Measurements from ENCODE around the gene GLG1.
"Not testable (repeated sequence)": the region's sequence is repeated elsewhere in the genome, so short reads cannot be mapped to it uniquely, and the experiment has no call there.

The GLG1 gene

GRCh38 chr16:74443624-74444346, 163.1 kb downstream of the GLG1 start:
- not testable (repeated sequence) for ATAC-seq, DNase-seq

DNA sequence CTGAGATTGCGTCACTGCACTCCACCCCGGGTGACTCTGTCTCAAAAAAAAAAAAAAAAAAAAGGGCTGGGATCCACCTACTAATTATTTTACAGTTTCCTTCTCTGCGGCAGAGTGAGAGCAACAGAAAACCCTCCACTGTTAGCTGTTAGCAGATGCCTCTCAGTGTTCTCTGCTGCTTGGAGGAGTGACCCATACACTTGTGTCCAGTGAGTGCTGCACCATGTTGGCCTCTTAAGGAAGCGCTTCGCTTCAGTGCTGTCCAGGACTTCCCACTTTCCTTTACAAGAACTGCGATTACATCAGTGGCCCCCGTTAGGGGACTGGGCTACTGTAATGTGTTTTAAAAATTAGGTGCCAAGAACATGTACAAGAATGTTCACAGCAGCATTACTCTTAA, 167.2 kb downstream of the GLG1 start:
- DNase-seq (no peak), ATAC-seq (no peak)

DNA sequence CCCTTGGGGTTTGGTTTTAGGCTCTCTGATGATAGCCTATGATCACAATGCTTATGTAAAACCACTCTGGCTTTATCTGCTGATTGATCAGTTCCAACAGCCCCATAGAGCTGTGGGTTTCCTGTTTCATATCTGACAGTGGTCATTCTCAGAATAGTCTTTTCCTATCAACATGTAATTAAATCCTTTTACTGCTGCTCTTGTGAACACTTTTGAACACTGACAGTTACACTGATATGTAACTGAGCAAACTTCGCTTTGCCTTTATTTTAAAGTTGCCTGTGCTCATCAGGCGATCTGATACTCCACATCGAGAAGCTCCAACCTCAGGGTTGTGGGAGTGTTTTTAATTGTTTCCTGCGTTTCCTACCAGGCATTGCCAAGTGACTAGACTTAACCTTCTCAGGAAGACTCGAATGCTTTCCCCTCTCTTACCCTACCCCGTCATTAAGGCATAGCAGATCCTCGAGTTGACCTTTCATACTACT, 168.4 kb downstream of the GLG1 start:
- DNase-seq (no peak), ATAC-seq (peak; percentile 89)

DNA sequence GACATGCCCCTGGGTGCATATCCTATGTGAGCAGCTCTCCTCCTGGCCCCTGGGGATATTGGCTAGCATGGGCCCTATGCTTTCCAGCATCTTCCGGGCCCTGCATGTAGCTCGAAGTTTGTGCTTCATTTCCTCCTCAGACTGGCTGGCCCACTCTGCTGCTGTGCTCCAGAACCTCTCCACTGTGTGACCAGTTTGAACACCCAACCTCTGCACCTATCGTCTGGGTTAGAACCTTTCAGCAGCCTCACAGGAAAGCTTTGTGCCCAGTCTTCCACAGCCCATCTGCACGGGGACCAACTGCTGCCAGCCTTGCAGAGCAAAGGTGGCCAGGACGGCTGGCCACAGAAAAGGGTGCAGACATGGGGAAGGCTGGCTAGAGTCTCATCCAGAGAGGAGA, 175.4 kb downstream of the GLG1 start:
- no peak for DNase-seq
- no peak for ATAC-seq

DNA sequence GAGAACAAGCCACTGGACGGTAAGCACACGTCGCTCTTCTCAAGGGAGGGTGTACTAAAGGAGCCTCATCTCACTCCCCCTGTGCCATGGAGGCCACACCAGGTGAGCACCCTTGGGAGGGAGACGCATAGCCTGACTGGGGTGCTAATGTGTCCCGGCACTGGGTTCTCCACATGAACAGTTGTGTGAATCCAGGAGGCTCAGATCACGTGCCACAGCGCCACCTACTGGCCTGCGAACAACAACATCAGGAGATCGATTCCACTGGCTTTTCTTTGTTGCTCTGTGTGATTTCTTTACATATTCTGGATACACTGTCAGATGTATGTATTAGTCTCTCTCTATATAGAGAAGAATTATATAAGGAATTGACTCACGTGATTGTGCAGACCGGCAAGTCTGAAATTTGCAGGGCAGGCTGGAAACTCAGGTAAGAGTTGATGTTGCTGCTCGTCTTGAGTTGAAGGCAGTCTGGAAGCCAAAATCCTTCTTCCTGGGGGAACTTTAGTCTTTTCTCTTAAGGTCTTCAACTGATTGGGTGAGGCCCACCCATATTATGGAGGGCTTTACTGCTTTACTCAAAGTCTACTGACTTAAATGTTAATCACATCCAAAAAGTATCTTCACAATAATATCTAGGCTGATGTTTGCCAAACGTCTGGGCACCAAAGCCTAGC, 176.7 kb downstream of the GLG1 start:
- DNase-seq (peak; percentile 39), ATAC-seq (peak; percentile 72)

- not testable (repeated sequence) for ATAC-seq, DNase-seq
Observed at GRCh38 chr16:74428493-74428892, 178.4 kb downstream of the GLG1 start.

- not testable (repeated sequence) for ATAC-seq, DNase-seq
Observed at GRCh38 chr16:74425751-74426150, 181.2 kb downstream of the GLG1 start.

DNA sequence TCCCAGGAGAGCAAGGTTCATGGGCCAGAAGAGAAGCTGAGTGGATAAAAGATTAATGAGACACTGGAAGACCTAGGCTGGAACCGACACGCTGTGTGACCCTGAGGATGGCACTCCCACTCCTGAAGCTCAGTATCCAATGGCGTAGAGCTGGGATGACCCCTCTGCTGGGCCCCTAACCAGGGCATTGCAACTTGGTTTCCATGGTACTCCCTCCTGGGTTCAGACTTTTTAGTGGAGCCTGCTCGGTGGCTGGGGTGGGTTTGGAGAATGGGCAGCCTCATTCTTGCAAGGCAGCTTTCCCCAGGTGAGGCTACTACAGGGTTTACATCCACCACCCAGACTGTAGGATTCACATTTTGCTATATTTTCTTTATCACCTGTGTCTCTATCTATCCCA, 183.2 kb downstream of the GLG1 start:
- DNase-seq: not testable (repeated sequence)

GRCh38 chr16:74422086-74422485, 184.8 kb downstream of the GLG1 start:
- DNase-seq, ATAC-seq: not testable (repeated sequence)

More for the DNA sequence above, 183.2 kb downstream of the GLG1 start:
- ATAC-seq: not testable (repeated sequence)

GRCh38 chr16:74421482-74421785, 185.5 kb downstream of the GLG1 start:
- not testable (repeated sequence) for ATAC-seq, DNase-seq

GRCh38 chr16:74420612-74421481, 186.1 kb downstream of the GLG1 start, which contains the start of gene CLEC18B:
CLEC18B (minus strand) TSS chr16:74421478; CDS start chr16:74421270, 208 bp downstream.
- not testable (repeated sequence) for DNase-seq, ATAC-seq

DNA sequence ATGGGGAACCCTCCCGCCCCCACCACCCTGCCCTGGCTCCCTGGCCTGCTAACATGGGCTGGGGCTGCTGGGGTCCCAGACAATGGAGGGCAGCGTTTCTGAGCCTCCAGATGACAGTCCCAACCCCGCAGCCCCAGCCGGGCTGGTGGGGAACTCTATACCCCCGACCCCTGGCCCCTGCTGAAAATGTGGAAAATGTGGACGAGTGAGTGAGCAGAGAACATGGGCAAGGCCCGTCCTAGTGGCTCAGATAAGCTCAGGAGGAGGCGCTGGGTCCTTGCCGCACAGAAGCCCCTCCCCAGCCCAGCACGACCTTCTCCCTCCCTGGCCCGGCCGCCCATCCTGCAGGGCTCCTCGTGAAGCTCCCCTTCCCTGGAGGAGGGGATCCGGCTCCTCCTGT, 187.1 kb downstream of the GLG1 start:
- not testable (repeated sequence) for DNase-seq
- ATAC-seq: peak; percentile 28

DNA sequence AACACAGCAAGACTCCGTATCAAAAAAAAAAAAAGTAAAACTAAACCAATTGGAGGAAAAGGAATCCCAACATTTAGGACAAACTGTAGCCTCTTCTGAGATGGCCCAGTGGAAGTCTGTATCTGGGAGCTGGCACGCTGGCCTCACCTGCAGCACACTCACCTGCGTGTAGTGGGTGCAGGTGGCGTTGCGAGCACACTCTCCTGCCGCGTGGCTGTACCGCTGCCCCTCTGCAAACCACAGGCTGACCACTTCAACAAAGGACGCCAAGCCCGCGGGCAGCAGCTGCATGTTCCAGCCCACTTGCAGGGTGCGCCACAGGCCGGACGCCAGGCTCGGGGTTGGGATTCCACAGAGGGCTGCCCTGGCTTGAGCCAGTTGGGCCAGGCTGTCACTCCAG, 189.0 kb downstream of the GLG1 start:
- not testable (repeated sequence) for DNase-seq, ATAC-seq

GRCh38 chr16:74413920-74414319, 193.0 kb downstream of the GLG1 start:
- not testable (repeated sequence) for ATAC-seq, DNase-seq

GRCh38 chr16:74413485-74413884, 193.4 kb downstream of the GLG1 start:
- DNase-seq, ATAC-seq: not testable (repeated sequence)

GRCh38 chr16:74412775-74413390, 194.0 kb downstream of the GLG1 start:
- not testable (repeated sequence) for ATAC-seq

DNA sequence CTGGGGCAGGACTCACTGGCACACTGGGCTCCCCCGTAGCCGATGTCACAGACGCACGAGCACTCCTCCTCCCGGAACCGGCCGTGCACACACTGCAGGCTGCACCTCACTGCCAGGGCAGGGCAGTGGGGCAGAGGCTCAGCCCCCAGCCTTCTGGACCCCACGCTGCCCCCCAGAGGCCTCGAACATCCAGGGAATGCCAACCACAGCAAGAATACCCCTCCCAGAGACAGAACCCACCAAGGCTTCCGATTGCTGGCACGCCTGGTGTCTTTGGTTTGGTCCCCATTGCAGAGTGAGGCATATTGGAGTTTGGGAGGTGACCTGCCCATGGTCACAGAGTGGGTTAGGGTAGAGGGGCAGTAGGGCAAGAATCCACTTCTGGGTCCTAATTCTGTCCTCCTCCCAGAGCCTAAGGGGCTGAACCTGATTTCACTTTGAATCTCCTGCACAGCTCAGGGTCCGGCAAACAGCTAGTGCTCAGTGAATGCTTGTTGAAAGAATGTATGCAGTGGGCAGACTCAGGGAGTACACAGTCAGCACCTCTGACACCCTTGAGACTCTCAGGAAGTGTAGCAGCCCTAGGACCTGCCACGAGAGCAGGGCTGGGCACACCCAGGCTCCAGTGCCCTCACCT, 194.7 kb downstream of the GLG1 start:
- not testable (repeated sequence) for DNase-seq, ATAC-seq

More at GRCh38 chr16:74412775-74413390, 194.0 kb downstream of the GLG1 start:
- DNase-seq: not testable (repeated sequence)

DNA sequence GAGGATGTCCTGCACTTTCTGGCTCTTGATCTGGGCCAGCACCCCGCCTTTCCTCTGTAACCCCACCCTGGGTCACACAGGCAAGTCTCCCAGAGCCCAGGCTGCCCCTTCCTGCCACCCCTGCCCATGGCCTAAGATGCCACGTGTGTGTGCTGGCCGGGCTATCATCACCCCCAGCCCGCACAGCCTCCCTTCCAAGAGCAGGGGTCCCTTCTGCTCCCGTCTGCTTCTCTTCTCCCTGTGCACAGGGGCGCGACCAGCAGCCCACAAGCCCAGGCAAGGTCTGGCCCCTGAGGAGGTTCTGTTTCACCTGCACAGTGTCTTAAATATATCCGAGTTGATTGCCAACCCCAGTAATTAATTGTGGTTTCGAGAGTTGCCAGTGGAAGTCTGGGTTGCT, 195.9 kb downstream of the GLG1 start:
- ATAC-seq: not testable (repeated sequence)

GRCh38 chr16:74410057-74410957, 196.6 kb downstream of the GLG1 start:
- DNase-seq: not testable (repeated sequence)
- peak; percentile 5 for ATAC-seq

More for the DNA sequence above, 195.9 kb downstream of the GLG1 start:
- DNase-seq: not testable (repeated sequence)

All from stimulated activated naive CD8-positive, alpha-beta T cell treated with anti-CD3 and anti-CD28 coated beads, Interleukin-15, Interleukin-2, amounts not matched to agents 100 U/mL and 50 U/mL, for 24 hours (primary cell).